Left cardiac atrium (tissue), 4 donors: Measurements from ENCODE around the gene LIN52. TPM values are rescaled to one million over a fixed set of nuclear protein-coding genes. Genes with fewer than 3 reads are reported as not detected.

Source experiments
- ATAC-seq, 2 donors: fragments of 200-7000 bp; cut with Tn5 transposase; one replicate each; pipeline ENCODE4 v1.9.1; 2020; ENCODE audit warnings: mild to moderate bottlenecking in 2 of 2, moderate library complexity in 2 of 2
- DNase-seq: peaks from one replicate; pipeline ENCODE4 v3.0.0-alpha.2; 2020
- intact Hi-C, 2 donors: fragments of 100-400 bp; cut with DNase I; formaldehyde crosslinking; loops; one replicate each; pipeline versions ENCODE4 v1.14.1 to v1.15.1; 2022 to 2023
- total RNA-seq, 2 donors: library from RNA; stranded (reverse); fragmentation: NEBNext Ultra II Directional; extraction: Animal tissue kit (Norgen Biotek cat#: 25700); gene quantifications; one replicate each; pipeline ENCODE4 v1.2.1, GENCODE V29; 2021
- donor health status: DM: no; HTN: yes; CAD: no.
- donor health status: DM: no; HTN: yes; CAD: no; lungs with severe emphysema.
- donor health status: DM: yes; HTN: yes; CAD: no.
- donor health status: Dilated cardiomyopathy.

LIN52 gene
- total RNA-seq, 2 donors from 2014 or later = 6.6 to 8.1 TPM

DNA sequence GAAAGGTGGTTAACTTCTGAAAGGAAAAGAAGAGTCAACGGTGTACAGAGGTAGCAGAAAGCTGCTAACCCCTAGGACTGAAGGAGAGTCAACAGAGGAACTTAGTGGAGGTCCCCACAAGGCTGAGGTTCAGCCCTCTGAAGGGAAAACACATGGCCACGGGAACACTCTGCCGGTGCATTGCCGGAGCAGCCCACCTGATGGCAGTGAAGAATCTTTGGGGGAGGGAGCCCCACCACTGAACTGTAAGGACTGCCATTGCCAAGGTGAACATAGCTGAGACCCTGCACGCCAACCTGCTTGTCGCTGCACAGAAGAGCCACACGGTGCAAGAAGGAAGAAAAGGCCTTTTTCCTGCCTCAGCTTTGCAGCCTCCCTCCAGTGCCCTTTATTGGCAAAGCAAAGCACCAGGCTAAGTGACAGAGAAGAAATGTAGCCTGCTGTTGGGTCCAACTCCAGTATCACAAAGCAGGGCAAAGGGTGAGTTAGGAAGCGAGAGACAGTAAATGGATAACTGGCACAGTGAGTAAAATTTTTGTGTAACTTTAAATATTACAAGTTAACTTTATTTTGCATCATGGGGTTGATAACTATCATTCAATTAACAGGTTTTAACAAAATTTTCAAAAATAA lies 76.9 kb downstream of the LIN52 start:
- no peak for DNase-seq
- ATAC-seq = no peak
- intact Hi-C loops = no loop called here

- intact Hi-C loops = no loop called here
- DNase-seq (no peak), ATAC-seq (no peak)
Observed at GRCh38 chr14:74169906-74170305, 85.2 kb downstream of the LIN52 start.

- no peak for ATAC-seq
- intact Hi-C loops = no loop called here
- DNase-seq = no peak
Observed at GRCh38 chr14:74176400-74176793, 91.6 kb downstream of the LIN52 start.

DNA sequence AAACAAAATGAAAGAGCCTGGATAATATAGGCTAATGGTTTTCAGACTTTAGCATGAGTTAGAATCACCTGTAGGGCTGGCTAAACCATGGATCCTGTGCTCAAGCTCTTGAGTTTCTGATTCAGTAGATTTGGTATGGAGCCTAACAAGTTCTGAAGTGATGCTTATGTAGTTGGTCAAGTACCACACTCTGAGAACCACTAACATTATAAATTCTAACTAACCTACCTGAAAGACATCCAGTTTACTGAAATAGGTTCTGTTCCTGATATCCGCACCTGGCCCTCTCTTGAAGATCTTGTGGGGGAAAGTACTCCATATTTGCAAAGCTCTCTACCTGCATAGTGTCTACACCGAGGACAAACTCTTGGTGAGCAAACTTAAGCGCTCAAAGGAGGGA lies 95.1 kb downstream of the LIN52 start:
- DNase-seq (no peak), ATAC-seq (no peak)
- intact Hi-C loops = no loop called here

- no peak for DNase-seq
- no peak for ATAC-seq
- intact Hi-C loops = no loop called here
Observed at GRCh38 chr14:74190927-74191575, 106.3 kb downstream of the LIN52 start.

GRCh38 chr14:74194506-74195274 lies 109.9 kb downstream of the LIN52 start:
- intact Hi-C loops = no loop called here
- no peak for ATAC-seq

DNA sequence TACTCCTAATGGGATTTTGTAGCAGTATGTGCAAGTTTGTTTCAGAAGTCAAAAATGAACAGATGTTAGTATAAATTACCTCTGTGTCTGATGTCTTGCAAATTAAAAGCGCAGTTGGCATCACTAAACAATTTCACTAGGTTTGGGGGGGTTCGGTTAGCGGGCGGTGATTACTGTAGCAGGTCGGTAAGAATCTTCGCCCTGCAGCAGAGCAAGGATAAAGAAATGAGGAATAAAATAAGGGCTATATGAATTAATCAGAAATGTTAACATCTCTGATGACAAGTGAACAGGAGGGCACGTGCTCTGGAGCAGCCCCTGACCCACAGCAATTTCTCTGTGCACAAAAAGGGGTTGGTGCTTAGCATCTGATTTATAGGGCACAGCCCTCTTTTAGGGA lies 110.9 kb downstream of the LIN52 start:
- no peak for ATAC-seq
- DNase-seq = no peak
- intact Hi-C loops = no loop called here

More at GRCh38 chr14:74194506-74195274, 109.9 kb downstream of the LIN52 start:
- no peak for DNase-seq

GRCh38 chr14:74198441-74199234 lies 113.9 kb downstream of the LIN52 start:
- intact Hi-C loops = no loop called here
- DNase-seq = no peak
- no peak for ATAC-seq

DNA sequence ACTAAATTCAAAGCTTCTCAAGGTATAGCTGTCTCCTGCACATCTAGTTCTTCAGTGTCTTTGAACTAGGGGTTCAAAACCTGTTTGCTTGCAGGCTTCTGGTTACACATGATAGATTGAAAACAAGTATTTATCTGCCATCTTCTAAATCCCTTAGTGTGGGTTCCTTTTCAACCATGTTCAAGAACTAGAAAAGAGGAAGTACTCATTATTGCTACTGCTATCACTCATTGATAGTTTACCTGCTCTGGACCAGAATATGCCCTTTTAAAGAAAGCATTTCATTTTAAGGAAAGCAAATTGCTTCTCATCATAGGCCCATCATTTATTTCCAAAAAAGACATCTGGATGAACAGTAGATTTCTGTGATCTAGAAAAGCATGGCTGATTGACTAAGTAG lies 117.4 kb downstream of the LIN52 start:
- no peak for ATAC-seq

DNA sequence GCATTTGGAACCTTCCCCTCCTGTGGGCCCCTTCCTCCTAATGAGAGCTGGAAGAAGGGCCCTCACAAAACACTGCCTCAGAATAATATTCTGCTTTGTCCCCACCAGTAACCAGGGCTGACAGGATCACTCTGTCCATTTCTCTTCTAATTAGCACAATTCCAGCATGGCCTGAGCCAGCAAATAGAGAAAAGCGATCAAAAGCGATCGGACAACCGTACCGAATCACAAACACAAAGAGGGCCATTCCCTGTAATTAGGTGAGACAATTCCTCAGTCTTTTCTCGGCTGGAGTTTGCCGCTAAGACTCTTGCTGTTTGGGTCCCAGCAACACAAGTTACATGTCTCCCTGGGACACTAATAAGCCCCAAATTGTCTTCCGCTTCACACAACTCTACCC lies 118.9 kb downstream of the LIN52 start:
- DNase-seq (no peak), ATAC-seq (no peak)
- intact Hi-C loops = no loop called here

More for the DNA sequence above, 117.4 kb downstream of the LIN52 start:
- no peak for DNase-seq
- intact Hi-C loops = no loop called here

DNA sequence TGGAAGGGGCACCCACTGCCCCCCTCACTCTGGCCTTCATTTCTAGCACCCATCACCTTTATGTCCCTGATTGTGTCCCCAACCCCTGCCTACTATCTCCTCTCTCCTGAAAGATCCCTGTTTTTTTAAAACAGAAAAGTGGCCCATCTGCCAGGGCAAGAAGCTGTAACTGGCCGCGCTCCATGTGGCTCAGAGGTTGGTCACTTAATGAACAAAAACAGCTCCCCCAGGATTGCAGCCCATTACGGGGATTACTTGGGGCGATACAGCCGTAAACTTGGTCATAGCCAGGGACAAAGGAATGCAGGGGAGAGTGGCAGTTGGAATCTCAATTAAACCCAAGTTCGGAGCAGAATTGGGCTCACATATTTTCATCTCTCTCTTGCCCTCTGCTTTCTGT lies 119.7 kb downstream of the LIN52 start:
- intact Hi-C loops = no loop called here
- DNase-seq = no peak

DNA sequence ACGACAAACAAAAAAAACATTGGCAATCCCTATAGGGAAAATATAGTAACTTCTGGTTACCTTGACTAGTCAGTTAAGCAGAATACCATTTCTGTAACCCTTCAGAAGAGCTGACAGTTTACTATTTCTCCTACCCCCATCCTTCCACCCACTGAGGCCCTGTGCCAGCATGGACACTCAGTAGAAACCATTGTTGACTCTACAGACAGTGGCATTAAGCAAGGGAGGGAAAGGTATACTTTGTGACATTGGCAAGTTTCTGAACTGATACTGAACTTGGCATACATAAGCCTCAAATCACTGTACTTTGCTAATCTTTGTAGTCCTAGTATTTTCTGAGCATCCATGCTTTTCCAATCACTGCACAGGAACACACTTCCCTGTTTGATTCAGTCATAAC lies 121.1 kb downstream of the LIN52 start:
- DNase-seq (no peak), ATAC-seq (no peak)
- intact Hi-C loops = no loop called here

More for the DNA sequence above, 119.7 kb downstream of the LIN52 start:
- no peak for ATAC-seq

DNA sequence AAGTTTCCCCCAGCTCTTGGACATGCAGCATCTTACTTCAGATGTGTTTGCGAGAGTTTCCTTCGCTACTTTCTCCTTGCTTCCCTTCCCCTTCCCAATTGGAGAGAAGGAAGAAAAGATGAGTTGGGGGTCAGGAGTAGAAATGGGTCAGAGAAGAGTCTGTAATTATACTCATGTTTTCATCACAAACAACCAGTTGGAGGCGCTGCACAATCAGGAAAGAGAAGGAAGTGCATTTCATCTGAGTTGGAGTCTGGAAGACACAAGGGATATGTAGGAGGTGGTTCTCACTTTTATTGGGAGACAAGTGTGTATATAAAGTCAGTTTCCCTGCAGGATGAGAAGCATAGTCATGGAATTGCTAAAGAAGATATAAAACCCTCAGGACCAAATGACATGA lies 123.2 kb downstream of the LIN52 start:
- no peak for ATAC-seq
- DNase-seq = no peak
- intact Hi-C loops = no loop called here

GRCh38 chr14:74208642-74209041 lies 123.9 kb downstream of the LIN52 start:
- no peak for ATAC-seq
- intact Hi-C loops = no loop called here

DNA sequence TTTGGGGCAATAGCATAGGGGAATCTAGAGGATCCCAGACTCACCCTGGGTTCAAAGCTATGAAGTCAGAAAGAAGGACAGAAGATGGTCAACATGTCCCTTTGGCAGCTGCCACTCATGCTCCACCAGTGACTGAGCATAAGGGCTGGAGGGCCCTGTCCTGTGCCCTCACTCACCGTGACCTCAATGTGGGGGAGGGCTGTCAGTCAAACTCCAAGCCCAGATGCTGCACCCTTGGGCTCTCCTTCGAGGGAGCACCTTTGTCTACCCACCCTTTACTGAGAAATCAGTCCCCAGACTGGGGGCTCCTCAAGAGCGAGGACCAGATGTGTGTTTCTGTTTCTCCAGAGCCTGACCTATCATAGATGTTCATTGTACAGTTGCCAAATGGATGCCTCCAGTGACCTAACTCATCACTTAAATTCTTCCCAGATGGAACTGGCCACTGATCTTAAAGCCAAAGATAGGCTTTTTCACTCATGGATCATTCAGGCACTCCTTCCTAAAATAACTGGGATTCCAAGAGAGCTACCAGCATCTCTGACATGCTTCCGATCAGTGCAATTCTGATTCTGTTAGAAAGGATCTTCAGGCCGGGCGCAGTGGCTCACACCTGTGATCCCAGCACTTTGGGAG lies 127.3 kb downstream of the LIN52 start:
- DNase-seq (no peak), ATAC-seq (no peak)
- intact Hi-C loops = no loop called here

More at GRCh38 chr14:74208642-74209041, 123.9 kb downstream of the LIN52 start:
- DNase-seq = no peak

DNA sequence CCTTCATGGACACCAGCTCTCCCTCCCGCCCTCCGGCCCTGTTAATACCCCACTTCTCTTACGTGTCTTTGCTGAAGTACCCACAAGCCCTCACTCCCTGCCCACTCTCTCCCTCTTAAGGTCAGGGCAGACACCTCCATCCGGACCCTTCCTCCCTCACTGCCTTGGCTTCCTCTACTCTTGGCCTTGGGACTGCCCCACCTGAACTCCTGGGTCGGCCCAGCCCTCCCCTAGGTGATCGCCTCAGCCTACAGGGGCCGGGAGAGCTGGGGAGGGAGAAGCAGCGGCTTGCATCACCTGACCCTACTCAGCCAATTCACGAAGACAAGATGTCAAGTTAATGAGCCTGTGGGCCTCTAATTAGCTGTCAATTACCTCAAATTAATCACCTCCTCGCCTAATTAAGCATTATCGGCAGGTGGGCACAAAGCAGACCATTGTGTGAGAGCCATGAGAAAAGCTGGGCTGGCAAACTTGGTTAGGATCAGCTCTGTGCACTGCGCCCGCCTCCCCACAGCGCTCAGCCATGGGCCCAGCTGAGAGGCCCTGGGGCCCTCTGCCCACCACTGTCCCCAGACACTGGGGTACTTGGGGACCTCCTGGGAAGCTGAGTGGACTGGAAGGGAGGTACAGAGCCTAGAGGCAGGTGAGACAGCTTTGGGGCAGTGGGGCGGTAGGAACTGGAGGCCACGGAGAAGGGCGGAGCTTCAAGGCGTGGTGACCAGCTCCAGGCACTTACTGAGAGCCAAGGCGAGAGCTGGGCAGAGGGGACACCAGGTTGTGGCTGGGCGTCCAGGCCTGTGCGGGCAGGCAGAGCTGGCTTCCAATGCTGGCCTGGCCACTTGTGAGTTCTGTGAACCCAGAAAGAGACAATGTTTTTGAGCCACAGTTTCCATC lies 129.4 kb downstream of the LIN52 start:
- intact Hi-C loops = no loop called here
- DNase-seq (no peak), ATAC-seq (no peak)

DNA sequence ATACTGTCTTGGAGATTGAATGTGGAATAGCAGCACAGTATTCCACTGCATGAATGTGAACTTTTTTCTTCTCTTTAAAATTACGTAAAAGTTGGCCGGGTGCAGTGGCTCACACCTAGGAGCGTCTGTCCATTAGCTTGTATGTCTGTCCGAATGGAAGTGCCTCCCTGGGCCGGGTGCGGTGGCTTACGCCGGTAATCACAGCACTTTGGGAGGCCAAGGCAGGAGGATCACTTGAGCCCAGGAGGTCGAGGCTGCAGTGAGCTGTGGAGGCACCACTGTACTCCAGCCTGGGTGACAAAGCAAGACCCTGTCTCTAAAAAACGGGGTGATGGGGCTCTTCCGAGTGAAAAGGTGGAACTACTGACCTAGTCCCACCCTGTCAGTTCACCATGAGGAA lies 131.9 kb downstream of the LIN52 start:
- intact Hi-C loops = loop anchor here in 1 of 2 donors (5.0 kb wide), 1 partner anchor 36 kb away; no protein-coding TSS in a partner anchor
- no peak for DNase-seq
- no peak for ATAC-seq
